Stimulated activated effector memory CD8-positive, alpha-beta T cell treated with anti-CD3 and anti-CD28 coated beads, Interleukin-12 subunit alpha, Interleukin-12 subunit beta, amount 100 ng/mL, for 72 hours (primary cell): Measurements from ENCODE around the gene SH2D1B.
"Not testable (repeated sequence)": the region's sequence is repeated elsewhere in the genome, so short reads cannot be mapped to it uniquely, and the experiment has no call there.

Experiments
- ATAC-seq: fragments of 150-1000 bp; cut with Tn5 transposase; 2 replicates; pipeline ENCODE4 v1.10.0; 2021
- DNase-seq, 2 donors: peaks; one replicate each; pipeline ENCODE4 v3.0.0; 2021 to 2022; ENCODE audit warnings: low spot score in 2 of 2
- H3K27ac Mint-ChIP-seq: one replicate; pipeline ENCODE4 v1.8.0; 2022; ENCODE audit warnings: mild to moderate bottlenecking, mixed read lengths
- H3K36me3 Mint-ChIP-seq: one replicate; pipeline ENCODE4 v1.8.0; 2022; ENCODE audit warnings: mild to moderate bottlenecking, mixed read lengths
- H3K4me1 Mint-ChIP-seq: one replicate; pipeline ENCODE4 v1.8.0; 2022; ENCODE audit warnings: mixed read lengths
- H3K4me3 Mint-ChIP-seq: one replicate; pipeline ENCODE4 v1.8.0; 2022; ENCODE audit warnings: mild to moderate bottlenecking, mixed read lengths
- H3K9me3 Mint-ChIP-seq: one replicate; pipeline ENCODE4 v1.8.0; 2022; ENCODE audit warnings: mixed read lengths

The SH2D1B gene, protein sequence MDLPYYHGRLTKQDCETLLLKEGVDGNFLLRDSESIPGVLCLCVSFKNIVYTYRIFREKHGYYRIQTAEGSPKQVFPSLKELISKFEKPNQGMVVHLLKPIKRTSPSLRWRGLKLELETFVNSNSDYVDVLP

DNA sequence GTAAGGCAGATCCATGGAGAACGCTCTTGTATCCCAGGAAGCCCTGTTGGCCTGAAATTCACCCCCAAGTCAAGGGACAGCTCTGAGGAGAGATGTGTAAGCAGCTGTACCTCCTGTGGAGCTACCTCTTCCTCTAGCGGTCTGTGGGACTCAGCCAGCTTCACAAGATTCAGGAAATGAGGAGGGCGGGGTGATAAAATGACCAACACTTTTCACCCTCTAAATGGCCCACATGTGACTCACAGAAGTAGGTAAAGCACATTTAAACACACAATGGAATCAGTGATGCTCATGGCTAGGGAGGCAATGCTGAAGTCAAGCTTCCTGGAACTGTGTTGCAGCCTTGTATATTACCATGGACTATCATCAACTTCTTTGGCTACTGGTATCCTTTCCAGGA lies at the start of gene SH2D1B:
Gene SH2D1B (minus strand): TSS at position 135 of the 400 bp plus-strand sequence. CDS start 120 bp downstream, at position 15.
- peak within 1 kb of the TSS; percentile 14 for H3K4me3 Mint-ChIP-seq
- peak; percentile 32 for ATAC-seq

DNA sequence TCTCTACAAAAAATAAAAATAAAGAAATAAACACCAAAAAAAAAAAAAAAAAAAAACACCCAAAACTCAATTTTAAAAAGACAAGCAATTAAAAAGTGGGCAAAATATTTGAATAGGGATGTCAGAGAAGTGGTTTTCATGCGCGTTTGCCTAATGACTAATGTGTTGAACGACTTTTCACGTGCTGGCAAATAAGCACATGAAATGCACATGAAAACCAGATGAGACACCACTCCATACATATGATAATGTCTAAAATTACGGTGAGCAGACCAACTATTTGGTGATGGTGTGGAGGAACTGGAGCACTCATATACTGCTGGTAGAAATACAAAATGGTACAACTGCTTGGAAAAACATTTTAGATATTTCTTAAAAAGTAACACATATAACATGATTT lies 46.3 kb upstream of the SH2D1B start:
- Mint-ChIP-seq H3K27ac (no peak overlapping the region), H3K9me3 (no peaks in the 10 kb centered on the region), H3K4me3 (no peak overlapping the region), H3K36me3 (no peaks in the 10 kb centered on the region), H3K4me1 (no peaks in the 10 kb centered on the region)
- DNase-seq (no peak), ATAC-seq (no peak)

More for the DNA sequence above, at the start of gene SH2D1B:
- no peak within 1 kb of the TSS for H3K27ac Mint-ChIP-seq
- no peaks in the 10 kb centered on the region for H3K4me1 Mint-ChIP-seq
- no peaks in the 10 kb centered on the region for H3K36me3 Mint-ChIP-seq
- H3K9me3 Mint-ChIP-seq, result no peaks in the 10 kb centered on the region
- DNase-seq, result no peak

DNA sequence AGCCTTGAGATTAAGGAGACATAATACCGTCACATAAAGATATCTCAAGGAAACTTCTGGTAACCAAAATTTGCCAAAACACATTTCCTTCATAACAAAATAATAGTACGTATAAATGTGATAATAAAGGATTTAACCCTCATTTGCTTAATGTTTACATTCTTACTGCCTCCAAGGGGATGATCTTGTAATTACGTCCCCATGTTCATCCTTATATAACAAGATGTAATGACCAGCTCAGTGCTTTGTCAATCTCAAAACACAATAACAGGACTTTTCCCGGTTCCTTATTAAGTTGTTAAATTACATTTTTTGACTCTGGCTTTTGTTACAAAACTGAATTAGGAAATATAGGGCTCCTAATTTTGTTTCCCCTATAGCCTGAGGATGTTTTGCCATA lies 44.4 kb upstream of the SH2D1B start:
- Mint-ChIP-seq H3K9me3 (no peaks in the 10 kb centered on the region), H3K4me3 (no peak overlapping the region), H3K4me1 (no peaks in the 10 kb centered on the region), H3K27ac (no peak overlapping the region), H3K36me3 (no peaks in the 10 kb centered on the region)
- DNase-seq, result no peak
- no peak for ATAC-seq

DNA sequence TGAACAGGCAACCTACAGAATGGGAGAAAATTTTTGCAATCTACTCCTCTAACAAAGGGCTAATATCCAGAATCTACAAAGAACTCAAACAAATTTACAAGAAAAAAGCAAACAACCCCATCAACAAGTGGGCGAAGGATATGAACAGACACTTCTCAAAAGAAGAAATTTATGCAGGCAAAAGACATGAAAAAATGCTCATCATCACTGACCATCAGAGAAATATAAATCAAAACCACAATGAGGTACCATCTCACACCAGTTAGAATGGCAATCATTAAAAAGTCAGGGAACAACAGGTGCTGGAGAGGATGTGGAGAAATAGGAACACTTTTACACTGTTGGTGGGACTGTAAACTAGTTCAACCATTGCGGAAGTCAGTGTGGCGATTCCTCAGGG lies 42.4 kb upstream of the SH2D1B start:
- H3K4me3 Mint-ChIP-seq, ATAC-seq, H3K36me3 Mint-ChIP-seq, H3K4me1 Mint-ChIP-seq, H3K27ac Mint-ChIP-seq, DNase-seq, H3K9me3 Mint-ChIP-seq: not testable (repeated sequence)

DNA sequence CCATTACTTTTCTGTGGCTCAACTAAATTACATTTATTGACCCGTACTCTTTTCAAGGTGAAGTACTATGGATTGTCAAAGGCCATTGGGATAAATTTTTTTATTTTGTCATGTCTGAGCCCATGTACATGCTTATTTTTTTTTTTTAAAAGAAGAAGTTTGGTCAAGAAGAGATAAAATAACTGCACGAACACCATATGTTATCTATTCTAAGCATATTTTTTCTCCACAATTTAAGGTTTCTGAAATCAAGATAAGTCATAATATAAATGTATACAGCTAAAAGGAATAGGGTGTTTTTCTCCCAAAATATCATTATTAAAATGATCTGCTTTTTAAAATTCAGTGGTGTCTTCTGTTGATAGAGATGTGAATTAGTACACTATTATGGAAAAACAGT lies 35.0 kb upstream of the SH2D1B start:
- Mint-ChIP-seq H3K36me3 (no peaks in the 10 kb centered on the region), H3K9me3 (no peaks in the 10 kb centered on the region), H3K4me3 (no peak overlapping the region), H3K4me1 (peaks cover 12% of the 10 kb centered on the region), H3K27ac (no peak overlapping the region)
- ATAC-seq, result no peak
- no peak for DNase-seq

DNA sequence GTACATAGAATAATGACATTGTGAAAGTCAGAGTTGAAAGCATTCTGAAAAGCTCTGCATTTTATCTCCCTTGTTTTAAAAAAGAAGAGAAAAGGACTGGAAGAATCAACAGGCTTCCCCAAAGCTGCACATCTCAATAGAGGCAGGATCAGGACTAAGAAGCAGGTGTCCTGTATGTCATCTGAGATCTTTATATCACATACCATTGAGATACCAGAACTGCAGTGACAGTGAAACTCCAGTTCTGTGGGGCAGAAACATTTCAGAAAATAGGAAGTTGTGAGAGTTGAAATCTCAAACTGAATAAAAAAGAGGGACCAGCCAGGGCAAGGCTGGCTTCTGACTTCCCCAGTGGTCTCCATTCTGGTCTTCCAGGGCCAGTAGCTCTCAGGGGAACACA lies 33.0 kb upstream of the SH2D1B start:
- no peak for DNase-seq
- H3K27ac Mint-ChIP-seq, result no peak overlapping the region
- H3K36me3 Mint-ChIP-seq, result no peaks in the 10 kb centered on the region
- no peak overlapping the region for H3K4me3 Mint-ChIP-seq
- no peak for ATAC-seq
- no peaks in the 10 kb centered on the region for H3K9me3 Mint-ChIP-seq
- peaks cover 12% of the 10 kb centered on the region for H3K4me1 Mint-ChIP-seq

DNA sequence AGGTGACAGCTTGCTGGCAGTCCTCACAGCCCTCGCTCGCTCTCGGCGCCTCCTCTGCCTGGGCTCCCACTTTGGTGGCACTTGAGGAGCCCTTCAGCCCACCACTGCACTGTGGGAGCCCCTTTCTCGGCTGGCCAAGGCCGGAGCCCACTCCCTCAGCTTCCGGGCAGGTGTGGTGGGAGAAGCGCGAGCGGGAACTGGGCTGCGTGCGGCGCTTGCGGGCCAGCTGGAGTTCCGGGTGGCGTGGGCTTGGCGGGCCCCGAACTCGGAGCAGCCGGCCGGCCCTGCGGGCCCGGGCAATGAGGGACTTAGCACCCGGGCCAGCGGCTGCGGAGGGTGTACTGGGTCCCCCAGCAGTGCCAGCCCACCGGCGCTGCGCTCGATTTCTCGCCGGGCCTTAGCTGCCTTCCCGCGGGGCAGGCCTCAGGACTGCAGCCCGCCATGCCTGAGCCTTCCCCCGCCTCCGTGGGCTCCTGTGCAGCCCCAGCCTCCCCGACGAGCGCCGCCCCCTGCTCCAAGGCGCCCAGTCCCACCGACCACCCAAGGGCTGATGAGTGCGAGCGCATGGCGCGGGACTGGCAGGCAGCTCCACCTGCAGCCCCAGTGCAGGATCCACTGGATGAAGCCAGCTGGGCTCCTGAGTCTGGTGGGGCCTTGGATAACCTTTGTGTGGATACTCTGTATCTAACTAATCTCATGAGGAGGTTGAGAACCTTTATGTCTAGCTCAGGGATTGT lies 21.2 kb upstream of the SH2D1B start:
- not testable (repeated sequence) for H3K4me1 Mint-ChIP-seq, DNase-seq, ATAC-seq, H3K36me3 Mint-ChIP-seq, H3K9me3 Mint-ChIP-seq, H3K27ac Mint-ChIP-seq, H3K4me3 Mint-ChIP-seq

DNA sequence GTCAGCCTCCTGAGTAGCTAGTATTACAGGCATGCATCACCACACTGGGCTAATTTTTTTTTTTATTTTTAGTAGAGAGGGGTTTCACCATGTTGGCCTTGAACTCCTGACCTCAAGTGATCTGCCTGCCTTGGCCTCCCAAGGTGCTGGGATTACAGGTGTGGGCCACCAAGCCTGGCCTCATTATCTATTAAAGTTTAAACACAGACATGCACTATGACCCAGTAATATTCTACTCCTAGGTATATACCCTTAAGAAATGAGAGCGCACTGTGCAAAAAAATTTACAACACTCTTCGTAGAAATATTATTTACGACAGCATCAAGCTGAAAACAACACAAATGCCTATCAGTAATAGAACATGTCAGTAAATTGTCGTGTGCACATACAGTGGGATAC lies 18.6 kb upstream of the SH2D1B start:
- no peaks in the 10 kb centered on the region for H3K9me3 Mint-ChIP-seq
- H3K27ac Mint-ChIP-seq, result no peak overlapping the region
- no peaks in the 10 kb centered on the region for H3K36me3 Mint-ChIP-seq
- no peak for ATAC-seq
- no peaks in the 10 kb centered on the region for H3K4me1 Mint-ChIP-seq
- H3K4me3 Mint-ChIP-seq, result no peak overlapping the region
- DNase-seq, result no peak

DNA sequence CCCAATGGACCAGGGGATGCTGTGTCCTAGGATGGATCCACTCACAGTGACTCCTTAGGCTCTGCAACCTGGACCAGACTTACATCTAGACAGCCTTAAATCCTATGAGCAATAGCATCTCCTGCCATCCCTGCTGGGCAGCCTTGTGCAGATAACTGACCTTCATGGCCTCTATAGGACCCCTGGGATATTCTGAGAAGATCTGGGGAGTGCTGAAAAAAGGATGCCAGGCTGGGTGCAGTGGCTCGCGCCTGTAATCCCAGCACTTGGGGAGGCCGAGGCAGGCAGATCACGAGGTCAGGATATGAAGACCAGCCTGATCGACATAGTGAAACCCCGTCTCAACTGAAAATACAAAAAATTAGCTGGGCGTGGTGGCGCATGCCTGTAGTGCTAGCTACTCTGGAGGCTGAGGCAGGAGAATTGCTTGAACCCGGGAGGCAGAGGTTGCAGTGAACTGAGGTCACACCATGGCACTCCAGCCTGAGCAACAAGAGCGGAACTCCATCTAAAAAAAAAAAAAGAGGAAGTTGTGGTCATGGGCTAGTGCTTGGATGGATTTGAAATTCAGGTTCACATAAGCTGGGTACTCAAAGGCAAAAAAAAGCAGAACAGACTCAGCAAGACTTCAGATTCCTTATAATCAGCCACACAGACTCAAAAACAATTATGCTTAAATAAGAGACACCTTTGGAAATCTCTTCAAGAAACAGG lies 10.9 kb upstream of the SH2D1B start:
- no peak overlapping the region for H3K4me3 Mint-ChIP-seq
- DNase-seq (no peak), ATAC-seq (no peak)
- no peaks in the 10 kb centered on the region for H3K9me3 Mint-ChIP-seq
- no peaks in the 10 kb centered on the region for H3K36me3 Mint-ChIP-seq
- H3K4me1 Mint-ChIP-seq, result no peaks in the 10 kb centered on the region
- no peak overlapping the region for H3K27ac Mint-ChIP-seq

DNA sequence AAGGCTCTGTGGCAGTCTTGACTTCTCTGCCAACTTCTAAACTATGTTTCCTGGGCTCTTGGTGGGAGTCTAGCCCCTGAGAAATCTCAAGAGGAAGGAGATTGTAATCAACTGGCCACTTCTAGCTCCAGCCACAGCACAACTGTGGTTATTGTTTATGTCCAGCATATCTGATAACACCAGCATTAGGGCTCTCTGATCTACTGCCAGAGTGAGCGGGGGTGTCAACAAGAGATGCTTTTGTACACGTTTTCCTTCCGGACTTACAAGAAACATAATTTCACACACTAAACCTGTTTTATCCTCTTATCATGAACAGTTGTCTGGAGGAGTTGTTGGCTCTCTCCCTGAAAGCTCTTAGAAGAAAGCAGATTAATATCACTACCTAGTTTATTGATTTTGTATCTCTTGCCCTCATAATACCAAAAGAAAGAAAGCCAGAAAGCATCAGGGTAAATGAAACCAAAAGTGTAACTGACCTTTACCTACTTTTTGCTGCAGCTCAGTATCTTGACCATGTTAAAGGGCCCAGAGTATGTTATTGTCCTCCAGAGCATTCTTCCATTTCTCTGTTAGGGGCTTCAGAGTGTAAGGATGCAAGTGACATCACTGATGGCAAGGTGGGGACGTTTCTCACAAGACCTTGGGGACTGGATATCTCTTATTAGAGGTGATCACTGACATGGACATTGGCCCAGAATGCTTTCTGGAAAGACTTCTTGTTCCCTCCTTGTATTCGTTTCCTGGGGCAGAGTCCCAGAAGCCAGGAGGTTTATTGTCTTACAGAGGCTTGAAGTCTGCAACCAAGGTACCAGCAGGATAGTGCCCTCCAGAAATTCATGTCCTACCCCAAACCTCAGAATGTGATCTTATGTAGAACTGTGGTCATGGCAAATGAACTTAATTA lies 9.6 kb upstream of the SH2D1B start:
- ATAC-seq (no peak), DNase-seq (no peak)
- Mint-ChIP-seq H3K9me3 (no peaks in the 10 kb centered on the region), H3K4me3 (no peak overlapping the region), H3K4me1 (no peaks in the 10 kb centered on the region), H3K36me3 (no peaks in the 10 kb centered on the region), H3K27ac (no peak overlapping the region)

DNA sequence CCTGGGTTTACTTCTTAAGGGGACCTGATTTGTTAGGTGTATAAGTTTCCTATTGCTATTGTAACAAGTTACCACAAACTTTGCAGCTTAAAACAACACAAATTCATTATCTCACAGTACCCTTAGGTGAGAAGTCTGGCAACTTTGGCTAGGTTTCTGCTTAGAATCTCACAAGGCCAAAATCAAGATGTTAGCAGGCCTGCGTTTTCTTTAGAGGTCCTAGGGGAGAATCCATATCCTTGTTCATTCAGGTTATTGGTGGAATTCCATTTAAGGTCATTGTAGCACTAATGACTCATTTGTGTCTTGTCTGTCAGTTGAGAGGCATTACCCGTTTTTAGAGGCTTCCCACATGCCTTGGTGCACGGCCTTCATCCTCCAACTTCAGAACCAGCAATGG lies 8.2 kb upstream of the SH2D1B start:
- no peak for ATAC-seq
- no peak overlapping the region for H3K4me3 Mint-ChIP-seq
- no peaks in the 10 kb centered on the region for H3K4me1 Mint-ChIP-seq
- no peaks in the 10 kb centered on the region for H3K36me3 Mint-ChIP-seq
- DNase-seq, result no peak
- H3K27ac Mint-ChIP-seq, result no peak overlapping the region
- no peaks in the 10 kb centered on the region for H3K9me3 Mint-ChIP-seq

DNA sequence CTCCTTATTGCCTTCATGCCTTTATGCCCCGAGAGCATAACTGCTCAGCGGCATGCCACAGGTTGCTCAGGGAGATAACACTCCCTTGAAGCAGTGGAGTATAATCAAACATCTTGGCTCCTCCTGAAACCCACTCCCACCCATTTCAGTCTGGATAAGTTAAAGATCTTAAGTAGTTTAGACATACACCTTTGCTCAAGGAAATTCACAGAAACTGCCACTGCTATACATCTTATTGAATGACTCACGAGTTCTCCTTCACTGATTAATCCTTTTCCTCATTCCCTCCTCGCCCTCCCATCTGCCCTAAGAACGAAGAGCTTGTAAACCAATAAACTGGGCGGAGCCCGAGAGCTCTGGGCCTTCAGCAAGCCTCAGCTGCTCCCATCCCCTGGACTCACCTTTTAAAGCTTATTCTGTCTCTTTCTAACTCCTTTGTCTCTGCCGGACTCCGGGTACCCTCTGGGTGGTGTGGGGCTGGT lies 7.6 kb upstream of the SH2D1B start:
- H3K9me3 Mint-ChIP-seq, H3K27ac Mint-ChIP-seq, DNase-seq, H3K4me1 Mint-ChIP-seq, H3K36me3 Mint-ChIP-seq, ATAC-seq, H3K4me3 Mint-ChIP-seq: not testable (repeated sequence)

DNA sequence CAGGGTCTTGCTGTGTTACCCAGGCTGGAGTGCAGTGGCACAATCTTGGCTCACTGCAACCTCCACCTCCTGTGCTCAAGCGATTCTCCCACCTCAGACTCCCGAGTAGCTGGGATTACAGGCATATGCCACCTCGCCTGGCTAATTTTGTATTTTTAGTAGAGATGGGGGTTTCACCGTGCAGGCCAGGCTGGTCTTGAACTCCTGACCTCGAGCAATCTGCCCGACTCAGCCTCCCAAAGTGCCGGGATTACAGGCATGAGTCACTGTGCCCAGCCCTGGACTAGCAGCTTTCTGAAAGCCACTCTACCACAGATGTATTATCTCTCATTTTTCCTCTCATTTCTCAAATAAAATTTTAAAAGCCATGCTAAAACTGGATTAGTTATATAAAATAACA lies 6.6 kb upstream of the SH2D1B start:
- not testable (repeated sequence) for H3K36me3 Mint-ChIP-seq

DNA sequence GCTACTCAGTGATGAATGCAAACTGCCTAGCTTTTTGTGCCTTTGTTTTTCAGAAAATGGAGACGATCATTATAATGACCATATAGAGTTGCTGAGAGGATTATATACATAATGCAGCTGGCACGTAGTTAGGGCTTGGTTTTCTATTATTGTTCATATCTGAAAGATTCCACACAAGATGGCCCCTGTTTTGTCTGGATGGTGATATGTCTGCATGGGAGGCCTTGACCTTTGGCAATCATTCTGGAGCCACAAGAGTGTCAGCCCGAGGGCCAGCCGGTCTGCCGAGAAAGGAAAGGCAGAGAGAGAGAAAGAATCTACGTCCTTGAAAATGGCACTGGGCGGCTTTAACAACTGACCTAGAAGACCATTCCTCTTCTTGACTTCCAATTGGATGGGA lies 5.7 kb upstream of the SH2D1B start:
- Mint-ChIP-seq H3K27ac (no peak overlapping the region), H3K36me3 (no peaks in the 10 kb centered on the region)
- no peak for ATAC-seq

More for the DNA sequence above, 6.6 kb upstream of the SH2D1B start:
- ATAC-seq, DNase-seq, H3K9me3 Mint-ChIP-seq, H3K4me1 Mint-ChIP-seq, H3K4me3 Mint-ChIP-seq, H3K27ac Mint-ChIP-seq: not testable (repeated sequence)

DNA sequence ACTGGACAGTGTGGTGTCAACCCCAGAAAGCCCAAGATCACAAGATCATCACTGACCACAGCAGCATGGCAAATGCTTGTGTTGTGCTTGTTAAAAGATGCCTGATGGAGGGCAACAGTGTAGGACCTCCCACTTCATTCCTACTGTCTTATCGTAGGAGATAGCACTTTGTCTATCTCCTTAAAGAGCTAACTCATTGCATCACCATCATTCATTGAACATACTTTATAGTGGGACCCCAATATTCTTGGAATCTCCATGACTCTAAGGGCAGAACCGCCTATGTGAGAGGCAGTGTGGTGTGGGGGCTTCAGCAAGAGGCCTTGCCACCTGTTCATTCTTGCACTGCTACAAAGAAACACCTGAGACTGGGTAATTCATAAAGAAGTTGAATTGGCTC lies 5.0 kb upstream of the SH2D1B start:
- H3K36me3 Mint-ChIP-seq, result no peaks in the 10 kb centered on the region
- H3K9me3 Mint-ChIP-seq, result no peaks in the 10 kb centered on the region
- no peak overlapping the region for H3K27ac Mint-ChIP-seq
- H3K4me3 Mint-ChIP-seq, result no peak overlapping the region
- no peak for ATAC-seq
- DNase-seq, result no peak
- no peaks in the 10 kb centered on the region for H3K4me1 Mint-ChIP-seq

More for the DNA sequence above, 5.7 kb upstream of the SH2D1B start:
- H3K4me3 Mint-ChIP-seq, result no peak overlapping the region
- H3K9me3 Mint-ChIP-seq, result no peaks in the 10 kb centered on the region
- no peak for DNase-seq
- H3K4me1 Mint-ChIP-seq, result no peaks in the 10 kb centered on the region
